ENCODE results near the gene AXIN1. TPM values are rescaled to one million over a fixed set of nuclear protein-coding genes. Genes with fewer than 3 reads are reported as not detected.
"Not testable (repeated sequence)": the region's sequence is repeated elsewhere in the genome, so short reads cannot be mapped to it uniquely, and the experiment has no call there.

The AXIN1 gene
- total and polyA plus RNA-seq, 9 donors: 11.5 to 19.2 (median 14.4) TPM

- Histone ChIP-seq H3K36me3 (ENCODE audit: control insufficient read depth, insufficient read depth, low read length) (peaks cover 13% of the 10 kb centered on the region), H3K4me3 (ENCODE audit: low read length) (peak overlapping the region; percentile 73), H3K4me1 (ENCODE audit: control insufficient read depth, insufficient read depth, low read length) (peaks cover 24% of the 10 kb centered on the region), H3K27ac (ENCODE audit: low read length) (no peak overlapping the region), H3K27me3 (ENCODE audit: control insufficient read depth, insufficient read depth, low read length) (peaks cover 8% of the 10 kb centered on the region), H3K9me3 (replicated peaks; ENCODE audit: control insufficient read depth, low read depth, low read length) (no peaks in the 10 kb centered on the region)
- under 1% methylated on average over 65 of the region's 73 CpGs for WGBS (ENCODE audit: insufficient coverage)
- peak; percentile 42 for DNase-seq
Measured at GRCh38 chr16:381012-381788, 28.7 kb upstream of the AXIN1 start.

- no peak for DNase-seq
- no peaks in the 10 kb centered on the region for H3K9me3 ChIP-seq (replicated peaks; ENCODE audit: control insufficient read depth, low read depth, low read length)
- H3K27me3 ChIP-seq (ENCODE audit: control insufficient read depth, insufficient read depth, low read length): peaks cover 8% of the 10 kb centered on the region
- no peak overlapping the region for H3K27ac ChIP-seq (ENCODE audit: low read length)
- H3K36me3 ChIP-seq (ENCODE audit: control insufficient read depth, insufficient read depth, low read length): peaks cover 16% of the 10 kb centered on the region
- H3K4me3 ChIP-seq (ENCODE audit: low read length): peak overlapping the region; percentile 73
- H3K4me1 ChIP-seq (ENCODE audit: control insufficient read depth, insufficient read depth, low read length): peaks cover 24% of the 10 kb centered on the region
- WGBS (ENCODE audit: insufficient coverage): 4% methylated on average over 12 of the region's 12 CpGs
Measured at GRCh38 chr16:380762-381011, 28.2 kb upstream of the AXIN1 start.

GRCh38 chr16:379961-380761 is 27.6 kb upstream of the AXIN1 start:
- no peak for DNase-seq
- Histone ChIP-seq H3K27ac (ENCODE audit: low read length) (no peak overlapping the region), H3K36me3 (ENCODE audit: control insufficient read depth, insufficient read depth, low read length) (peaks cover 19% of the 10 kb centered on the region), H3K27me3 (ENCODE audit: control insufficient read depth, insufficient read depth, low read length) (peaks cover 8% of the 10 kb centered on the region), H3K9me3 (replicated peaks; ENCODE audit: control insufficient read depth, low read depth, low read length) (no peaks in the 10 kb centered on the region), H3K4me1 (ENCODE audit: control insufficient read depth, insufficient read depth, low read length) (peaks cover 24% of the 10 kb centered on the region), H3K4me3 (ENCODE audit: low read length) (no peak overlapping the region)
- WGBS (ENCODE audit: insufficient coverage): 66% methylated on average over 7 of the region's 27 CpGs

GRCh38 chr16:379183-379960 is 26.8 kb upstream of the AXIN1 start:
- H3K4me1 ChIP-seq (ENCODE audit: control insufficient read depth, insufficient read depth, low read length): peaks cover 24% of the 10 kb centered on the region
- peaks cover 27% of the 10 kb centered on the region for H3K36me3 ChIP-seq (ENCODE audit: control insufficient read depth, insufficient read depth, low read length)
- peaks cover 8% of the 10 kb centered on the region for H3K27me3 ChIP-seq (ENCODE audit: control insufficient read depth, insufficient read depth, low read length)
- no peak overlapping the region for H3K4me3 ChIP-seq (ENCODE audit: low read length)
- WGBS (ENCODE audit: insufficient coverage): 81% methylated on average over 15 of the region's 16 CpGs
- H3K9me3 ChIP-seq (replicated peaks; ENCODE audit: control insufficient read depth, low read depth, low read length): no peaks in the 10 kb centered on the region
- no peak for DNase-seq
- no peak overlapping the region for H3K27ac ChIP-seq (ENCODE audit: low read length)

- WGBS (ENCODE audit: insufficient coverage): 84% methylated on average over 10 of the region's 14 CpGs
- no peak overlapping the region for H3K4me3 ChIP-seq (ENCODE audit: low read length)
- no peaks in the 10 kb centered on the region for H3K9me3 ChIP-seq (replicated peaks; ENCODE audit: control insufficient read depth, low read depth, low read length)
- no peak for DNase-seq
- H3K27ac ChIP-seq (ENCODE audit: low read length): no peak overlapping the region
- H3K27me3 ChIP-seq (ENCODE audit: control insufficient read depth, insufficient read depth, low read length): peaks cover 8% of the 10 kb centered on the region
- H3K36me3 ChIP-seq (ENCODE audit: control insufficient read depth, insufficient read depth, low read length): peaks cover 32% of the 10 kb centered on the region
- H3K4me1 ChIP-seq (ENCODE audit: control insufficient read depth, insufficient read depth, low read length): peaks cover 24% of the 10 kb centered on the region
Measured at GRCh38 chr16:378821-379182, 26.3 kb upstream of the AXIN1 start.

- not testable (repeated sequence) for H3K4me3 ChIP-seq (ENCODE audit: low read length); H3K9me3 ChIP-seq (replicated peaks; ENCODE audit: control insufficient read depth, low read depth, low read length); H3K27me3 ChIP-seq (ENCODE audit: control insufficient read depth, insufficient read depth, low read length); H3K27ac ChIP-seq (ENCODE audit: low read length); DNase-seq
- peaks cover 35% of the 10 kb centered on the region for H3K36me3 ChIP-seq (ENCODE audit: control insufficient read depth, insufficient read depth, low read length)
- WGBS (ENCODE audit: insufficient coverage): 84% methylated on average over 18 of the region's 36 CpGs
- peaks cover 19% of the 10 kb centered on the region for H3K4me1 ChIP-seq (ENCODE audit: control insufficient read depth, insufficient read depth, low read length)
Measured at GRCh38 chr16:378113-378820, 25.7 kb upstream of the AXIN1 start.

GRCh38 chr16:377419-377951 is 25.0 kb upstream of the AXIN1 start:
- Histone ChIP-seq H3K9me3 (replicated peaks; ENCODE audit: control insufficient read depth, low read depth, low read length) (no peaks in the 10 kb centered on the region), H3K36me3 (ENCODE audit: control insufficient read depth, insufficient read depth, low read length) (peaks cover 41% of the 10 kb centered on the region), H3K27ac (ENCODE audit: low read length) (no peak overlapping the region), H3K27me3 (ENCODE audit: control insufficient read depth, insufficient read depth, low read length) (peaks cover 2% of the 10 kb centered on the region), H3K4me1 (ENCODE audit: control insufficient read depth, insufficient read depth, low read length) (peaks cover 11% of the 10 kb centered on the region), H3K4me3 (ENCODE audit: low read length) (no peak overlapping the region)
- no peak for DNase-seq
- 84% methylated on average over 42 of the region's 42 CpGs for WGBS (ENCODE audit: insufficient coverage)

- no peak for DNase-seq
- H3K36me3 ChIP-seq (ENCODE audit: control insufficient read depth, insufficient read depth, low read length): peaks cover 45% of the 10 kb centered on the region
Measured at GRCh38 chr16:376817-377418, 24.4 kb upstream of the AXIN1 start.

GRCh38 chr16:375927-376816 is 23.6 kb upstream of the AXIN1 start:
- Histone ChIP-seq H3K36me3 (ENCODE audit: control insufficient read depth, insufficient read depth, low read length) (peaks cover 47% of the 10 kb centered on the region), H3K4me1 (ENCODE audit: control insufficient read depth, insufficient read depth, low read length) (peaks cover 18% of the 10 kb centered on the region), H3K9me3 (replicated peaks; ENCODE audit: control insufficient read depth, low read depth, low read length) (no peaks in the 10 kb centered on the region), H3K4me3 (ENCODE audit: low read length) (no peak overlapping the region), H3K27ac (ENCODE audit: low read length) (no peak overlapping the region), H3K27me3 (ENCODE audit: control insufficient read depth, insufficient read depth, low read length) (no peaks in the 10 kb centered on the region)
- WGBS (ENCODE audit: insufficient coverage): 93% methylated on average over 44 of the region's 44 CpGs
- no peak for DNase-seq

More at GRCh38 chr16:376817-377418, 24.4 kb upstream of the AXIN1 start:
- Histone ChIP-seq H3K4me3 (ENCODE audit: low read length) (no peak overlapping the region), H3K27ac (ENCODE audit: low read length) (no peak overlapping the region), H3K27me3 (ENCODE audit: control insufficient read depth, insufficient read depth, low read length) (no peaks in the 10 kb centered on the region), H3K9me3 (replicated peaks; ENCODE audit: control insufficient read depth, low read depth, low read length) (no peaks in the 10 kb centered on the region), H3K4me1 (ENCODE audit: control insufficient read depth, insufficient read depth, low read length) (peaks cover 12% of the 10 kb centered on the region)
- 86% methylated on average over 20 of the region's 26 CpGs for WGBS (ENCODE audit: insufficient coverage)

Data from muscle of leg (tissue), 11 donors.